ENCODE measurements around the gene COMMD7. TPM values are rescaled to one million over a fixed set of nuclear protein-coding genes. Genes with fewer than 3 reads are reported as not detected.

COMMD7 gene
- total RNA-seq, 2 experiments from 2014 or later = 38.1 to 39.6 TPM

GRCh38 chr20:32763202-32764004 is 20.1 kb upstream of the COMMD7 start:
- intact Hi-C loops (cut with micrococcal nuclease) = no loop called here
- no peak overlapping the region for H3K27ac Mint-ChIP-seq

GRCh38 chr20:32762754-32763201 is 19.5 kb upstream of the COMMD7 start:
- Mint-ChIP-seq H3K36me3 (no peaks in the 10 kb centered on the region), H3K9me3 (no peaks in the 10 kb centered on the region), H3K27me3 (peaks cover 1% of the 10 kb centered on the region), H3K4me1 (ENCODE audit: low read depth) (peaks cover 9% of the 10 kb centered on the region), H3K4me3 (peak overlapping the region; percentile 79), H3K27ac (no peak overlapping the region)
- POLR2A ChIA-PET = interaction anchor here (1.1 to 1.4 kb wide), 3 partner anchors 19 to 57 kb away, joined by 3 to 5 read pairs (median 4); partner anchors contain the start of gene MAPRE1
- DNase-seq = peak; percentile 30
- intact Hi-C loops (cut with micrococcal nuclease) = no loop called here
- CTCF ChIA-PET = interaction anchor here (1.0 to 3.2 kb wide), 6 partner anchors 14 to 89 kb away, joined by 4 to 37 read pairs (median 6); partner anchors contain the start of genes C20orf203 and COMMD7

More at GRCh38 chr20:32763202-32764004, 20.1 kb upstream of the COMMD7 start:
- H3K9me3 Mint-ChIP-seq = no peaks in the 10 kb centered on the region
- H3K4me3 Mint-ChIP-seq = peak overlapping the region; percentile 79
- ChIA-PET POLR2A (interaction anchor here (0.6 to 1.4 kb wide), 4 partner anchors 20 to 56 kb away, joined by 3 to 5 read pairs (median 4); partner anchors contain the start of genes COMMD7 and MAPRE1), CTCF (interaction anchor here (0.6 to 3.2 kb wide), 8 partner anchors 8 to 642 kb away, joined by 3 to 37 read pairs (median 4); partner anchors contain the start of genes C20orf203 and COMMD7)
- H3K27me3 Mint-ChIP-seq = peaks cover 1% of the 10 kb centered on the region
- H3K36me3 Mint-ChIP-seq = no peaks in the 10 kb centered on the region
- H3K4me1 Mint-ChIP-seq (ENCODE audit: low read depth) = peaks cover 9% of the 10 kb centered on the region
- no peak for DNase-seq

GRCh38 chr20:32761831-32762753 is 18.8 kb upstream of the COMMD7 start, which contains the start of gene DNMT3B:
Gene DNMT3B, plus strand, starts transcription at chr20:32762385. Its CDS starts 17,939 bp downstream, at chr20:32780324.
- intact Hi-C loops (cut with micrococcal nuclease) = no loop called here
- ChIA-PET POLR2A (interaction anchor here (1.1 to 1.4 kb wide), 3 partner anchors 18 to 58 kb away, joined by 3 to 5 read pairs (median 4); partner anchors contain the start of gene MAPRE1), CTCF (interaction anchor here (0.6 to 3.2 kb wide), 5 partner anchors 15 to 277 kb away, joined by 3 to 37 read pairs (median 4); partner anchors contain the start of genes C20orf203 and COMMD7)
- H3K4me3 Mint-ChIP-seq = peak within 1 kb of the TSS; percentile 79
- H3K4me1 Mint-ChIP-seq (ENCODE audit: low read depth) = peaks cover 9% of the 10 kb centered on the region
- H3K9me3 Mint-ChIP-seq = no peaks in the 10 kb centered on the region
- H3K36me3 Mint-ChIP-seq = no peaks in the 10 kb centered on the region
- peak; percentile 81 for DNase-seq
- H3K27ac Mint-ChIP-seq = no peak within 1 kb of the TSS
- peaks cover 1% of the 10 kb centered on the region for H3K27me3 Mint-ChIP-seq

GRCh38 chr20:32761417-32761830 is 18.2 kb upstream of the COMMD7 start:
- H3K4me3 Mint-ChIP-seq = peak overlapping the region; percentile 68
- H3K27ac Mint-ChIP-seq = no peak overlapping the region
- H3K27me3 Mint-ChIP-seq = peaks cover 1% of the 10 kb centered on the region
- intact Hi-C loops (cut with micrococcal nuclease) = no loop called here
- ChIA-PET POLR2A (no interaction called here), CTCF (interaction anchor here (1.1 to 2.1 kb wide), 2 partner anchors 17 to 88 kb away, joined by 3 to 11 read pairs; partner anchors contain the start of gene C20orf203)
- no peaks in the 10 kb centered on the region for H3K9me3 Mint-ChIP-seq
- H3K4me1 Mint-ChIP-seq (ENCODE audit: low read depth) = peaks cover 9% of the 10 kb centered on the region
- DNase-seq = no peak
- no peaks in the 10 kb centered on the region for H3K36me3 Mint-ChIP-seq

GRCh38 chr20:32756156-32756555 is 12.9 kb upstream of the COMMD7 start:
- no peak overlapping the region for H3K4me3 Mint-ChIP-seq
- H3K27me3 Mint-ChIP-seq = no peaks in the 10 kb centered on the region
- H3K36me3 Mint-ChIP-seq = no peaks in the 10 kb centered on the region
- no peaks in the 10 kb centered on the region for H3K9me3 Mint-ChIP-seq
- H3K4me1 Mint-ChIP-seq (ENCODE audit: low read depth) = peaks cover 6% of the 10 kb centered on the region
- intact Hi-C loops (cut with micrococcal nuclease) = no loop called here
- no peak overlapping the region for H3K27ac Mint-ChIP-seq
- CTCF ChIA-PET = interaction anchor here (0.7 to 2.4 kb wide), 2 partner anchors 8 to 22 kb away, joined by 3 to 8 read pairs; no protein-coding TSS in a partner anchor
- POLR2A ChIA-PET = no interaction called here
- DNase-seq = no peak

GRCh38 chr20:32753731-32754130 is 10.5 kb upstream of the COMMD7 start:
- intact Hi-C loops (cut with micrococcal nuclease) = no loop called here
- ChIA-PET POLR2A (no interaction called here), CTCF (no interaction called here)
- Mint-ChIP-seq H3K36me3 (no peaks in the 10 kb centered on the region), H3K9me3 (no peaks in the 10 kb centered on the region), H3K27ac (no peak overlapping the region), H3K27me3 (no peaks in the 10 kb centered on the region), H3K4me1 (ENCODE audit: low read depth) (peaks cover 6% of the 10 kb centered on the region), H3K4me3 (no peak overlapping the region)
- DNase-seq = no peak

- intact Hi-C loops (cut with micrococcal nuclease) = no loop called here
- ChIA-PET POLR2A (interaction anchor here (1.3 kb wide), 1 partner anchor 9 kb away, joined by 5 read pairs; the partner anchor contains the start of gene COMMD7), CTCF (interaction anchor here (0.7 to 1.0 kb wide), 2 partner anchors 25 to 192 kb away, joined by 3 to 6 read pairs; no protein-coding TSS in a partner anchor)
- Mint-ChIP-seq H3K27me3 (no peaks in the 10 kb centered on the region), H3K27ac (no peak overlapping the region), H3K9me3 (no peaks in the 10 kb centered on the region), H3K4me1 (ENCODE audit: low read depth) (peaks cover 6% of the 10 kb centered on the region), H3K4me3 (no peak overlapping the region), H3K36me3 (no peaks in the 10 kb centered on the region)
- peak; percentile 32 for DNase-seq
Observed at GRCh38 chr20:32752458-32753250, 9.4 kb upstream of the COMMD7 start.

- H3K27me3 Mint-ChIP-seq = no peaks in the 10 kb centered on the region
- intact Hi-C loops (cut with micrococcal nuclease) = no loop called here
- H3K36me3 Mint-ChIP-seq = no peaks in the 10 kb centered on the region
- no peaks in the 10 kb centered on the region for H3K9me3 Mint-ChIP-seq
- H3K27ac Mint-ChIP-seq = no peak overlapping the region
- CTCF ChIA-PET = interaction anchor here (1.0 kb wide), 1 partner anchor 26 kb away, joined by 6 read pairs; no protein-coding TSS in a partner anchor
- DNase-seq = no peak
- peaks cover 6% of the 10 kb centered on the region for H3K4me1 Mint-ChIP-seq (ENCODE audit: low read depth)
- no peak overlapping the region for H3K4me3 Mint-ChIP-seq
- POLR2A ChIA-PET = interaction anchor here (1.3 kb wide), 1 partner anchor 8 kb away, joined by 5 read pairs; the partner anchor contains the start of gene COMMD7
Observed at GRCh38 chr20:32751702-32752457, 8.6 kb upstream of the COMMD7 start.

- H3K4me3 Mint-ChIP-seq = no peak overlapping the region
- no peaks in the 10 kb centered on the region for H3K9me3 Mint-ChIP-seq
- no peak overlapping the region for H3K27ac Mint-ChIP-seq
- H3K27me3 Mint-ChIP-seq = no peaks in the 10 kb centered on the region
- H3K36me3 Mint-ChIP-seq = no peaks in the 10 kb centered on the region
- intact Hi-C loops (cut with micrococcal nuclease) = no loop called here
- H3K4me1 Mint-ChIP-seq (ENCODE audit: low read depth) = peaks cover 6% of the 10 kb centered on the region
- DNase-seq = no peak
- CTCF ChIA-PET = no interaction called here
- POLR2A ChIA-PET = no interaction called here
Observed at GRCh38 chr20:32751293-32751692, 8.0 kb upstream of the COMMD7 start.

- POLR2A ChIA-PET = no interaction called here
- CTCF ChIA-PET = no interaction called here
- intact Hi-C loops (cut with micrococcal nuclease) = loop anchor here (10.0 kb wide), 1 partner anchor 215 kb away; no protein-coding TSS in a partner anchor
- H3K4me3 Mint-ChIP-seq = no peak overlapping the region
- H3K27me3 Mint-ChIP-seq = no peaks in the 10 kb centered on the region
- peaks cover 6% of the 10 kb centered on the region for H3K4me1 Mint-ChIP-seq (ENCODE audit: low read depth)
- DNase-seq = no peak
- no peaks in the 10 kb centered on the region for H3K9me3 Mint-ChIP-seq
- no peaks in the 10 kb centered on the region for H3K36me3 Mint-ChIP-seq
- H3K27ac Mint-ChIP-seq = no peak overlapping the region
Observed at GRCh38 chr20:32749914-32750637, 6.8 kb upstream of the COMMD7 start.

All from activated CD4-positive, alpha-beta memory T cell treated with anti-CD3 and anti-CD28 coated beads for 36 hours (primary cell).